HG02981 (cell line): Measurements from ENCODE around the gene OPN1MW3.
"Not testable (repeated sequence)": the region's sequence is repeated elsewhere in the genome, so short reads cannot be mapped to it uniquely, and the experiment has no call there.

ENCODE experiments used
- ATAC-seq: cut with Tn5 transposase; IDR thresholded peaks from one replicate; pipeline ENCODE4 v1.9.1; 2021; ENCODE audit warnings: mild to moderate bottlenecking, moderate library complexity; ENCODE audit not compliant: unreplicated experiment

The OPN1MW3 gene

DNA sequence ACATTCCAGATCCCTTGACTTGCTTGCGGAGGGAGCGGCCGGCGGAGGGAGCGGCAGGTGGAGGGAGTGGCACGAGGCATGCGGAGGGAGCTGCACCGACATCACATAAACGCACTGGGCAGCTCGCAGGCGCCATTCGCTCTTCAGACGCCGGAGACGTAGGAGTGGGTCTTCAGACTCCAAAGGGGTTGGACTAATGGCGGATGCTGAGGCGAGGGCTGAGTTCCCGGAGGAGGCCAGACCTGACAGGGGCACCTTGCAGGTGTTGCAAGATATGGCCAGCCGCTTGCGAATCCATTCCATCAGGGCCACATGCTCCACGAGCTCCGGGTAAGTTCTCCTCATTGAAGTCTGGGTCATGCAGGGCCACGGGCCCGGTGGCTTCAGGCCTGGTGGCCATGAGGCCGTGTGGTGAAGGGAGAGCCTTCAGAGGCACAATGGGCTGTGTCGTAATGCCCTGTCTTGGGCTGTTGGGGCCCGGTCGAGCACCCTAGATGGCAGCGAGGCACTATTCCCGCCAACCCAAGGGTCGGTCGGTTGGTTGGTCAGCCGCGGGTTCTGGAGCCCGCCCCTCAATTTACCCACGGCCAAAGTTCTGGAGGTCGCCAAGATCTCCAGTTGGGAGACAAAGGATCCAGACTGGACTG, 38.4 kb downstream of the OPN1MW3 start, which contains the start of gene TKTL1:
TSS of gene TKTL1 (plus strand) at position 132 of the 647 bp plus-strand sequence. CDS start at position 197, 65 bp downstream.
- ATAC-seq = no peak

DNA sequence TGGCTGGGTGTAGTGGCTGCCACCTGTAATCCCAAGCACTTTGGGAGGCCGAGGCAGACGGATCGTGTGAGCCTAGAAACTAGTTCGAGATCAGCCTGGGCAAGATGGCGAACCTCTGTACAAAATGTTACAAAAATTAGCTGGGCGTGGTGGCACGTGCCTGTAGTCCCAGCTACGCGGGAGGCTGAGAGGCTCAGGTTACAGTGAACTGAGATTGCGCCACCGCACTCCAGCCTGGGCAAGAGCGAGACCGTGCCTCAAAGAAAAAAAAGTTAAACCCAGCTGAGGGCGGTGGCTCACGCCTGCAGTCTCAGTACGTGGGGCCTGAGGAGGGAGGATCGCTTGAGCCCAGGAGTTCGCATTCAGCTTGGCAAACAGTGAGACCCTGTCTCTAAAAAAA, 39.3 kb downstream of the OPN1MW3 start:
- ATAC-seq = no peak

DNA sequence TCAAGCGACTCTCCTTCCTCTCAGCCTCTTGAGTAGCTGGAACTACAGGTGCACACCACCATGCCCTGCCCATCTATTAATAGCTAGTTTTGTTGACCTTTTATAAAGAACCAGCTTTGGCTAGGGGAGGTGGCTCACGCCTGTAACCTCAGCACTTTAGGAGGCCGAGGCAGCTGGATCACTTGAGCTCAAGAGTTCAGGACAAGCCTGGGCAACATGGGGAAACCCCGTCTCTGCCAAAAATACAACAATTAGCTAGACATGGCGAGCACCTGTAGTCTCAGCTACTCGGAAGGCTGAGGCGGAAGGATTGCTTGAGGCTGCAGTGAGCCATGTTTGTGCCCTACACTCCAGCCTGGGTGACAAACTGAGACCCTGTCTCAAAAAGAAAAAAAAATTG, 40.9 kb downstream of the OPN1MW3 start:
- no peak for ATAC-seq

GRCh38 chrX:154300816-154301215, 43.4 kb downstream of the OPN1MW3 start:
- no peak for ATAC-seq

GRCh38 chrX:154302998-154303397, 45.6 kb downstream of the OPN1MW3 start:
- not testable (repeated sequence) for ATAC-seq

DNA sequence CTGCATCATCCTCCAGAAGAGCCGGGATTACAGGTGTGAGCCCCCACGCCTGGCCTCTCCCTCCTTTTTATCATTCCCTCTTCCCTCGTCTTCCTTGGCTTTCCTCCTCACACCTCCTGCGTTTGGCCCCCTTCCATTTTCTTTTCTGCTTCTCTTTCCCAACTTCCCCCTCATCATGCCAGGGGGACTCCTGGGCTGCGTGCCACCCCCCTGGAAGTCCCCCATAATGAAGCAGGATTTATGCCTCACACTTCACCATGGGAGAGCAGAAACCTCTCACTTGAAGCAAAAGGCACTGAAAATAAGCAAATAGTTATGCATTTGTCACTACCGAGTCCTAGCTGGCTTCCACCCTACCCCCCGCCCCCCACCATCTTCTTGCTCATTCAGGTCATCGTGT, 46.1 kb downstream of the OPN1MW3 start:
- ATAC-seq = no peak

DNA sequence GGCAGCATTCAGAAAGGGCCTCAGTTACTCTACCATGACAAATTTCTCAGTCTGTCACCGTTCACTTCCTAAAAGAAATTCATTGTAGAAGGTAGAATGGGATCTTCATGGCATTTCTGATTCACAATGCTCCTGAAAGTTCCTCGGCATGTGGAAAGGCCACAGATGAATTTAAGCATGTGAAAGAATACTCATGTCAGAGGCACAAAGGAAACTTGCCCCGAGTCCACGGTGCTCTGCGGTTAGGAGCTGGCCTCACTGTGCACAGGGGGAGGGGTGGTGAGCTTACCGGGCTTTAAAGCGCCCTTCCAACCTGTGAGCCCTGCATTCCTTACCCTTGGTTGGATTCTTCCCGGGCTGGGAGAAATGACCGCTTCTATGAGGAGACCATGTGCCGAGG, 47.5 kb downstream of the OPN1MW3 start:
- no peak for ATAC-seq

GRCh38 chrX:154305541-154306205, 48.3 kb downstream of the OPN1MW3 start:
- no peak for ATAC-seq

GRCh38 chrX:154307202-154307601, 49.8 kb downstream of the OPN1MW3 start:
- ATAC-seq = no peak

DNA sequence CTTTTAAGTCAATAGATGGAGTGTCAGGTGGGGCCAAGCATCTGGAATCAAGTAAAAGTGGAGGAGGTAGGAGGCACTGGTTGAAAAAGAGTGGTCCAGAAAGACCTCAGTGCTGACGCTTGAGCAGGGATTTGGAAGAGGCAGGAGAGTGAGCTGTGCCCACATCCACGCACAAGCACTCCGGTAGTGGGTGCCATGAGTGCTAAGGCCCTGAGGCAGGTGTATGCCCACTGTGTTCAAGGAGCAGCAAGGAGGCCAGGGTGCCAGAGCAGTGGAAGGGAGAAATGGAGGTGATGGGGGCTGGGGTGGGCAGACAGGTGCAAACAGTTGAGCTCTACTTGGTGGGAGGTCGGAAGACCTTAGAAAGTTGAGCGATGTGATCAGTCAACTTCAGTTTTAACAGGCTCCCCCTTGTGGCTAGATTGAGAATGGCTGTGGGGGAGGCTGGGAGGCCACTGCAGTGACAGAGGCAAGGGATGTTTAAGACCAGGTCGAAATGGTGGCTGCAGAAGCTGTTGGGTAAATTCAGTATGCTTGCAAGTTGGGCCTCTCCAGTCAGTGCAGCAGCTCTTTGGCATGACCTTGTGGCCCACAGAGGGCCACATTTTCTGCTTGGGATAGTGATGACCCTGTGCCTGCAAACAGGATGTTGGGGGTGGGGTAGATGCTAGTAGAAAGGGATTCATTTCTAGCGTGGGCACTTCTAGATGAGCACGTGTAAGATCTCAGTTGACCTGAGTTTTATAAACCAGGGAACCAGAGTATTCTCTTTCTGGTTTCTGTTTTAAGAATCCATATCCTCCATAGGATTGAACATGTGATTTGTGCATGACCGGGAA, 50.9 kb downstream of the OPN1MW3 start:
- ATAC-seq = no peak

DNA sequence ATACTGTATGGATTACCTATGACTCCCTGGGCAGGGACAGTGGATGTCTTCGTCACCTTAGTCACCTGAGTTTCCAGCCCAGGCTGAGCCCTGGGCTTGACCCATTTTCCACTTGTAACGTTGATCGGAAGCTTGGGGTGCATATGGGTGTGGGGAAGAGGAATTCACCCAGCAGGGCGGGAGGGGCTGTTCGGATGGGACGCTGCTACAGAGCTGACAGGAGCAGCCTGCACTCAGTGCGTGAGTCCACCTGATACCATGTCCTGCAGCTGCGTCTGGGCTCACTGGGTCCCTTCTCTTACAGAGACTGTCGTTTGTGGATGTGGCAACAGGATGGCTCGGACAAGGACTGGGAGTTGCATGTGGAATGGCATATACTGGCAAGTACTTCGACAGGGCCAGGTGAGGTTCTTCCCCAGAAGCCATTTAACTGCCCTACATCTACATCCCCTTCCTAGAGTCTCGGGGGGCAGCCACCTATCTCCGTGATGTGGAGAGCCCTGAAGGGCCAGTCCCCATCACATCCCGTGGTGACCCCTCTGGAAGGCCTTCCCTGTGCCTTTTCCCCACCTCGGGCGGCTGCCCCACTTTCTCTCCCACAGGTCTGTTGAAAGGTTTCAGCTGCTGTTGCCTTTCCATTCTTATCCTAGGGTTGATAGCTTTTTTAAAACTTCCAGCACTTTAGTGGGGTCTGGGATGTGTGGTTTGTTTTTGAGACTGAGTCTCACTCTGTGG, 51.8 kb downstream of the OPN1MW3 start:
- no peak for ATAC-seq

DNA sequence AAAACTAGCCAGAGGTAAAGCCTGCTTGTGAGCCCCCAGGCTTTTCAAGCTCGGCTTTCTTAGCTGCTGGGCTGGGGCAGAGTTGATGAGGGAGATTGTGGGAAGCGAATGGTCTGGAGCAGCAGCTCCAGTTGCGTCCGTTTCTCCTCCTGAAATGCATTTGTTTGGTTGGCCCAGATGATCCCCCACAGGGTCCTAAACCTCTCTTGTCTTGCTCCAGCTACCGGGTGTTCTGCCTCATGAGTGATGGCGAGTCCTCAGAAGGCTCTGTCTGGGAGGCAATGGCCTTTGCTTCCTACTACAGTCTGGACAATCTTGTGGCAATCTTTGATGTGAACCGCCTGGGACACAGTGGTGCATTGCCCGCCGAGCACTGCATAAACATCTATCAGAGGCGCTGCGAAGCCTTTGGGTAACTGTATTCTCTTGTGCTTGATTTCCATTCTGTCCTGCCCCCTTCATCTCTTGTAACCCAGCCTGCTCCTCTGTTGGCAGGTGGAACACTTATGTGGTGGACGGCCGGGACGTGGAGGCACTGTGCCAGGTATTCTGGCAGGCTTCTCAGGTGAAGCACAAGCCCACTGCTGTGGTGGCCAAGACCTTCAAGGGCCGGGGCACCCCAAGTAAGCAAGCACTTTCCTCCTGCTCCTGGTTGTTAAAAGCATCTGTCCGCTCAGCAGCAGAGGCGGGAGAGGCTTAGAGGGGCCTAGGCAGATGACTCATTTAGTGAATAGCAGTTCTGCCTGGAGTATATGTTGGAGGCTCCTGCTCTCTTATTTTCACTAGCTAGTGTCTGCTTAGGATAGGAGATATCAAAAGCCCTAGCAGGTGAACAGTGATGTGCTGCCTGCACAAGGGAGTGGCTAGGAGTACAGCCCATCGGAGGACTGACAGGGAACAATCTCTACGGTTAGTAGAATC, 53.5 kb downstream of the OPN1MW3 start:
- no peak for ATAC-seq

GRCh38 chrX:154312116-154312515, 54.7 kb downstream of the OPN1MW3 start:
- no peak for ATAC-seq

GRCh38 chrX:154313147-154313546, 55.8 kb downstream of the OPN1MW3 start:
- ATAC-seq = no peak

DNA sequence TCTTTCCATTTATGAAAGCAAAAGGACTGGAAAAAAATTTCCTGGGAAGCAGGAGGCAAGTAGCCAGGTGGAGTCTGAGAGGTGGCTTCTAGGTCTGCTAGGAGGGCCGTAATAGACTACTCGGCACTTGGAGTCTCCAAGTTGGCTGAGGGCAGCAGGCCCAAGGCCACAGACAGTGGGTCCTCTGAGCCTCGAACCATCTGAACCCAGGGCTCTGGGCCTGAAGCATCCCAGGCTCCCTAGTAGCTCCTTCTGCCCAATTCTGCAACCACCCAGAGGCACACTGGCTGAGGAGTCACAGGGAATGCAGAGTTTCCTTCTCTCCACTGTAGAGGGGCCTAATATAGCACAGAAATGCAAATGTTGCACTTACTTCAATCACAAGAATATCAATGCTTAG, 58.0 kb downstream of the OPN1MW3 start:
- no peak for ATAC-seq

GRCh38 chrX:154317391-154317995, 60.1 kb downstream of the OPN1MW3 start:
- no peak for ATAC-seq

GRCh38 chrX:154320406-154320805, 63.0 kb downstream of the OPN1MW3 start:
- no peak for ATAC-seq
